ENCODE results near the gene OPCML. TPM values are rescaled to one million over a fixed set of nuclear protein-coding genes. Genes with fewer than 3 reads are reported as not detected.

Gene OPCML
- polyA plus RNA-seq, 3 donors, result not detected

DNA sequence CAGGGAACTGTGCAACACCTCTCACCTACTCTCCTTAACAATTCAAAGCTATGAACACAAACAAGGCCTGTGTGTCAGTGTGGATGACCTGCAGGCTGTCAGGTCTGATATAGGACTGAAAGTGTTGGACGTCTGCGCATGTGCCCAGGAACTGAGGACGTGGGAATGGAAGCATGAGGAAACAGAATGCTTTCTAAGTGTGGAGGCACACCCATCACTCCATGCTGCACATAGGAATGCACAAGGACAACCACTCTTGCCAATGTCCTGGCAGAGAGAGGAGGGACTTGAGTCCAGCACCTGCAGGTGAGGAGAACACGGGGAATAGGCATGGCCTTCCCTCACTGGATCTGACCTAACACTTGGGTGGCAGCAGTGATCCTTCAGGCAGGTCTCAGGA is 874.3 kb downstream of the OPCML start:
- TF ChIP-seq CTCF (IDR thresholded peaks at IDR 0.05), result no peak
- H3K4me3 ChIP-seq (replicated peaks in 1 of 3; ENCODE audit: low read depth in 2 of 3, low read length in 3 of 3), result no peak overlapping the region
- H4K20me1 ChIP-seq (ENCODE audit: insufficient read depth, low read length), result no peaks in the 10 kb centered on the region
- intact Hi-C loops (cut with micrococcal nuclease), result no loop called here
- no peak overlapping the region for H3K4me2 ChIP-seq (replicated peaks; ENCODE audit: extremely low read depth, low read length, poor library complexity, severe bottlenecking)
- H3K9me3 ChIP-seq (replicated peaks in 1 of 2; ENCODE audit: control insufficient read depth in 1 of 2, insufficient read depth in 1 of 2, low read length in 2 of 2), result peaks cover 13 to 16% of the 10 kb centered on the region in 2 donors
- H3K27ac ChIP-seq (ENCODE audit: low read depth in 1 of 2, low read length in 2 of 2), result no peak overlapping the region
- Mint-ChIP-seq H3K9me3 (peaks cover 0 to 26% (median 7%) of the 10 kb centered on the region in 7 donors), H3K27ac (no peak overlapping the region), H3K4me1 (no peaks in the 10 kb centered on the region), H3K27me3 (ENCODE audit: low read depth in 3 of 3) (no peaks in the 10 kb centered on the region), H3K36me3 (no peaks in the 10 kb centered on the region), H3K4me3 (no peak overlapping the region)
- no peaks in the 10 kb centered on the region for H3K79me2 ChIP-seq (ENCODE audit: insufficient read depth, low read length)
- no peaks in the 10 kb centered on the region for H3K36me3 ChIP-seq (replicated peaks in 1 of 2; ENCODE audit: control insufficient read depth in 1 of 2, insufficient read depth in 2 of 2, low read length in 2 of 2)
- H2AFZ ChIP-seq (ENCODE audit: insufficient read depth, low read depth, low read length, poor library complexity, severe bottlenecking), result no peak overlapping the region
- no peaks in the 10 kb centered on the region for H3K4me1 ChIP-seq (ENCODE audit: control insufficient read depth in 1 of 2, insufficient read depth in 2 of 2, low read length in 2 of 2)
- 92% methylated on average over 1 of the region's 4 CpGs for WGBS (ENCODE audit: insufficient coverage)
- no peak overlapping the region for H3K9ac ChIP-seq (ENCODE audit: insufficient read depth, low read length, poor library complexity, severe bottlenecking)
- DNase-seq, result no peak
- no peaks in the 10 kb centered on the region for H3K27me3 ChIP-seq (ENCODE audit: control insufficient read depth in 2 of 2, insufficient read depth in 2 of 2, low read length in 2 of 2)

DNA sequence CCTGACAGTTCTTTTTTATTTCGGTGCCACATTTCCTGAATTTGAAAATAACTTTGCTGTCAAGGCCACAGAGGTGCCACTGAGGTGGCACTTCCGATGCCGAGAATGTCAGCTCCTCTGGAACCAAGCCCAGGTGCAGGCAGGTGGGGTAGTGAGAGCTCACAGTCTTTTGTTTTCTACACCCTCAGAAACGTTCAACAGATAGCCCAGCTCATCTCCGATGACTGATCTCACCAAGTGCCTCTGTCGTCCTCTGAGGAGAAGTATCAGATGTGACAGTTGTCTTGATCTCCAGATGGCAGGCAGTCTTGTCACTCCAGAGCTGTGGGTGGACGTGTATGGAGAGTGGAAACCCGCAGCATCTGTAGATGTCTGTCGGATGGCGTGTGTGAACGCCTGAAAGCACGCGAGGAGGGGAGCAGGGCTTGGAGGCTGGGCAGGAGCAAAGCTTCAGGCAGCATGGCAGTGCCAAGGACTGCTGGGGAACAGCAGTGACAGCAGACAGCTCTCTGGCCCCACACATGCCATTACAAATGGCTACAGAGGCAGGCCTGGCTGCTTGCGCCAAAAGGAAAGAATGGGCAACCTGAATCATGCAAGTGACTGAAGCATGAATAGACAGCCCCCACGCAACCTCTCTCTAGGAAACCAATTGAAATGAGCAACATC is 877.0 kb downstream of the OPCML start:
- no peak overlapping the region for H2AFZ ChIP-seq (ENCODE audit: insufficient read depth, low read depth, low read length, poor library complexity, severe bottlenecking)
- no peaks in the 10 kb centered on the region for H3K27me3 ChIP-seq (ENCODE audit: control insufficient read depth in 2 of 2, insufficient read depth in 2 of 2, low read length in 2 of 2)
- H3K9ac ChIP-seq (ENCODE audit: insufficient read depth, low read length, poor library complexity, severe bottlenecking), result no peak overlapping the region
- WGBS (ENCODE audit: insufficient coverage), result 93% methylated on average over 12 of the region's 15 CpGs
- peaks cover 14% of the 10 kb centered on the region in 2 donors for H3K9me3 ChIP-seq (replicated peaks in 1 of 2; ENCODE audit: control insufficient read depth in 1 of 2, insufficient read depth in 1 of 2, low read length in 2 of 2)
- H3K4me1 ChIP-seq (ENCODE audit: control insufficient read depth in 1 of 2, insufficient read depth in 2 of 2, low read length in 2 of 2), result no peaks in the 10 kb centered on the region
- H3K36me3 ChIP-seq (replicated peaks in 1 of 2; ENCODE audit: control insufficient read depth in 1 of 2, insufficient read depth in 2 of 2, low read length in 2 of 2), result no peaks in the 10 kb centered on the region
- H3K27me3 Mint-ChIP-seq (ENCODE audit: low read depth in 3 of 3), result no peaks in the 10 kb centered on the region
- no peaks in the 10 kb centered on the region for H3K36me3 Mint-ChIP-seq
- no peak overlapping the region for H3K4me3 Mint-ChIP-seq
- no peak overlapping the region for H3K4me2 ChIP-seq (replicated peaks; ENCODE audit: extremely low read depth, low read length, poor library complexity, severe bottlenecking)
- no peaks in the 10 kb centered on the region for H3K79me2 ChIP-seq (ENCODE audit: insufficient read depth, low read length)
- no peak for TF ChIP-seq CTCF (IDR thresholded peaks at IDR 0.05)
- no peak overlapping the region for H3K27ac Mint-ChIP-seq
- no peaks in the 10 kb centered on the region for H3K4me1 Mint-ChIP-seq
- no peak overlapping the region for H3K27ac ChIP-seq (ENCODE audit: low read depth in 1 of 2, low read length in 2 of 2)
- no peak for DNase-seq
- H3K4me3 ChIP-seq (replicated peaks in 1 of 3; ENCODE audit: low read depth in 2 of 3, low read length in 3 of 3), result no peak overlapping the region
- intact Hi-C loops (cut with micrococcal nuclease), result no loop called here
- H4K20me1 ChIP-seq (ENCODE audit: insufficient read depth, low read length), result no peaks in the 10 kb centered on the region
- H3K9me3 Mint-ChIP-seq, result peaks cover 2 to 29% (median 8%) of the 10 kb centered on the region in 7 donors
